Measurements from ENCODE around the gene NKD1. TPM values are rescaled to one million over a fixed set of nuclear protein-coding genes. Genes with fewer than 3 reads are reported as not detected.

The NKD1 gene
- total RNA-seq, 1 experiment from 2014 or later: 11.4 TPM

GRCh38 chr16:50679676-50680555, 131.7 kb downstream of the NKD1 start:
- TF ChIP-seq SP1 (IDR thresholded peaks at IDR 0.05; ENCODE audit: low read depth) (no peak), JUND (IDR thresholded peaks at IDR 0.05) (no peak), ZBTB33 (IDR thresholded peaks at IDR 0.05; ENCODE audit: extremely low read depth, insufficient replicate concordance, low read length) (no peak), ELF1 (IDR thresholded peaks at IDR 0.05; ENCODE audit: borderline replicate concordance, low read depth) (no peak), CEBPB (IDR thresholded peaks at IDR 0.05; ENCODE audit: low read depth) (no peak)
- H3K4me3 ChIP-seq (replicated peaks in 1 of 2; ENCODE audit: low read depth in 1 of 2, low read length in 2 of 2): no peak overlapping the region
- intact Hi-C loops (cut with micrococcal nuclease): loop anchor here (10.0 kb wide), 2 partner anchors 545 to 1305 kb away; no protein-coding TSS in a partner anchor
- POLR2A ChIA-PET: no interaction called here
- no TSS peak for BruUV-seq (replicated peaks)
- no peak for DNase-seq (ENCODE audit: low read depth, low spot score)
- no peaks in the 10 kb centered on the region for H3K4me1 ChIP-seq (ENCODE audit: control insufficient read depth in 1 of 2, insufficient read depth in 2 of 2, low read length in 2 of 2)
- no peaks in the 10 kb centered on the region for H3K9me3 ChIP-seq (ENCODE audit: control insufficient read depth in 1 of 2, insufficient read depth in 1 of 2, low read depth in 1 of 2, low read length in 2 of 2)
- H4K20me1 ChIP-seq (ENCODE audit: insufficient read depth): no peaks in the 10 kb centered on the region
- H3K27ac ChIP-seq (ENCODE audit: low read depth, low read length): no peak overlapping the region
- H3K27me3 ChIP-seq (ENCODE audit: insufficient read depth, low read length): no peaks in the 10 kb centered on the region
- RAD21 ChIA-PET (ENCODE audit: low non-redundant PET in 1 of 2, low total read pairs in 2 of 2, uncharacterized antibody in 2 of 2, unreplicated experiment in 2 of 2): no interaction called here
- CTCF ChIA-PET: interaction anchor here (1.2 kb wide), 1 partner anchor 15 kb away, joined by 4 read pairs; no protein-coding TSS in a partner anchor
- no peak for ATAC-seq
- H3K79me2 ChIP-seq (ENCODE audit: insufficient read depth, low read length): no peaks in the 10 kb centered on the region
- no peaks in the 10 kb centered on the region for H3K9me2 ChIP-seq (ENCODE audit: insufficient read depth)
- H3K36me3 ChIP-seq (ENCODE audit: control insufficient read depth in 1 of 2, insufficient read depth in 2 of 2, low read length in 2 of 2): no peaks in the 10 kb centered on the region
- no peak overlapping the region for H3K9ac ChIP-seq (ENCODE audit: low read length)
- H3K4me2 ChIP-seq (ENCODE audit: low read length): no peak overlapping the region
- H2AFZ ChIP-seq (ENCODE audit: low read depth, low read length, poor library complexity, severe bottlenecking): no peak overlapping the region

GRCh38 chr16:50680556-50680893, 132.3 kb downstream of the NKD1 start:
- no peaks in the 10 kb centered on the region for H4K20me1 ChIP-seq (ENCODE audit: insufficient read depth)
- no peak overlapping the region for H3K9ac ChIP-seq (ENCODE audit: low read length)
- H3K79me2 ChIP-seq (ENCODE audit: insufficient read depth, low read length): no peaks in the 10 kb centered on the region
- ATAC-seq: no peak
- intact Hi-C loops (cut with micrococcal nuclease): no loop called here
- H3K4me3 ChIP-seq (replicated peaks in 1 of 2; ENCODE audit: low read depth in 1 of 2, low read length in 2 of 2): no peak overlapping the region
- H3K4me2 ChIP-seq (ENCODE audit: low read length): no peak overlapping the region
- H3K36me3 ChIP-seq (ENCODE audit: control insufficient read depth in 1 of 2, insufficient read depth in 2 of 2, low read length in 2 of 2): no peaks in the 10 kb centered on the region
- H3K27me3 ChIP-seq (ENCODE audit: insufficient read depth, low read length): no peaks in the 10 kb centered on the region
- no peak overlapping the region for H2AFZ ChIP-seq (ENCODE audit: low read depth, low read length, poor library complexity, severe bottlenecking)
- H3K9me2 ChIP-seq (ENCODE audit: insufficient read depth): no peaks in the 10 kb centered on the region
- POLR2A ChIA-PET: no interaction called here
- no peaks in the 10 kb centered on the region for H3K9me3 ChIP-seq (ENCODE audit: control insufficient read depth in 1 of 2, insufficient read depth in 1 of 2, low read depth in 1 of 2, low read length in 2 of 2)
- CTCF ChIA-PET: interaction anchor here (1.2 kb wide), 1 partner anchor 15 kb away, joined by 4 read pairs; no protein-coding TSS in a partner anchor
- RAD21 ChIA-PET (ENCODE audit: low non-redundant PET in 1 of 2, low total read pairs in 2 of 2, uncharacterized antibody in 2 of 2, unreplicated experiment in 2 of 2): no interaction called here
- no peaks in the 10 kb centered on the region for H3K4me1 ChIP-seq (ENCODE audit: control insufficient read depth in 1 of 2, insufficient read depth in 2 of 2, low read length in 2 of 2)
- BruUV-seq (replicated peaks): no TSS peak
- DNase-seq (ENCODE audit: low read depth, low spot score): no peak
- H3K27ac ChIP-seq (ENCODE audit: low read depth, low read length): no peak overlapping the region
- TF ChIP-seq SP1 (IDR thresholded peaks at IDR 0.05; ENCODE audit: low read depth) (no peak), ELF1 (IDR thresholded peaks at IDR 0.05; ENCODE audit: borderline replicate concordance, low read depth) (no peak), EZH2 (IDR thresholded peaks at IDR 0.05) (no peak), EGR1 (IDR thresholded peaks at IDR 0.05; ENCODE audit: low read depth) (no peak), RAD21 (IDR thresholded peaks at IDR 0.05; ENCODE audit: low read depth) (no peak), SRF (IDR thresholded peaks at IDR 0.05; ENCODE audit: low read depth) (no peak), CBX3 (IDR thresholded peaks at IDR 0.05; ENCODE audit: low read depth) (no peak), ZNF274 (IDR thresholded peaks at IDR 0.05; ENCODE audit: low read depth, low read length) (no peak), ZFX (IDR thresholded peaks at IDR 0.05) (no peak)
- TF ChIP-seq, protein P1, sequence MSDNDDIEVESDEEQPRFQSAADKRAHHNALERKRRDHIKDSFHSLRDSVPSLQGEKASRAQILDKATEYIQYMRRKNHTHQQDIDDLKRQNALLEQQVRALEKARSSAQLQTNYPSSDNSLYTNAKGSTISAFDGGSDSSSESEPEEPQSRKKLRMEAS (IDR thresholded peaks at IDR 0.05): no peak
- TF ChIP-seq, protein P2, sequence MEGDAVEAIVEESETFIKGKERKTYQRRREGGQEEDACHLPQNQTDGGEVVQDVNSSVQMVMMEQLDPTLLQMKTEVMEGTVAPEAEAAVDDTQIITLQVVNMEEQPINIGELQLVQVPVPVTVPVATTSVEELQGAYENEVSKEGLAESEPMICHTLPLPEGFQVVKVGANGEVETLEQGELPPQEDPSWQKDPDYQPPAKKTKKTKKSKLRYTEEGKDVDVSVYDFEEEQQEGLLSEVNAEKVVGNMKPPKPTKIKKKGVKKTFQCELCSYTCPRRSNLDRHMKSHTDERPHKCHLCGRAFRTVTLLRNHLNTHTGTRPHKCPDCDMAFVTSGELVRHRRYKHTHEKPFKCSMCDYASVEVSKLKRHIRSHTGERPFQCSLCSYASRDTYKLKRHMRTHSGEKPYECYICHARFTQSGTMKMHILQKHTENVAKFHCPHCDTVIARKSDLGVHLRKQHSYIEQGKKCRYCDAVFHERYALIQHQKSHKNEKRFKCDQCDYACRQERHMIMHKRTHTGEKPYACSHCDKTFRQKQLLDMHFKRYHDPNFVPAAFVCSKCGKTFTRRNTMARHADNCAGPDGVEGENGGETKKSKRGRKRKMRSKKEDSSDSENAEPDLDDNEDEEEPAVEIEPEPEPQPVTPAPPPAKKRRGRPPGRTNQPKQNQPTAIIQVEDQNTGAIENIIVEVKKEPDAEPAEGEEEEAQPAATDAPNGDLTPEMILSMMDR (IDR thresholded peaks at IDR 0.05 in 2 of 3, conservative IDR thresholded peaks at IDR 0.05 in 1 of 3; ENCODE audit: borderline replicate concordance in 1 of 3, insufficient read depth in 1 of 3, low read depth in 2 of 3, low read length in 2 of 3): no peak
